GM12892 (cell line): Measurements from ENCODE around the gene GALNT2.

Experiments used
- DNase-seq: peaks from one replicate; pipeline ENCODE4 v3.0.0; 2011; ENCODE audit not compliant: insufficient read length
- FAIRE-seq: peaks from 2 replicates; lab custom pipeline; 2011; peaks lifted over from hg19 to GRCh38; lab: Jason Lieb, UNC
- POLR2A ChIP-seq: IDR thresholded peaks from 2 replicates; pipeline ENCODE4 v1.6.1; 2011; ENCODE audit warnings: low read depth, low read length, control low read depth
- POLR2AphosphoS5 ChIP-seq: IDR thresholded peaks from 2 replicates; pipeline ENCODE4 v1.6.1; 2011; ENCODE audit warnings: low read depth, low read length, control low read depth
- TAF1 ChIP-seq: IDR thresholded peaks from 2 replicates; pipeline ENCODE4 v1.6.1; 2011; ENCODE audit warnings: low read depth, mild to moderate bottlenecking, control low read depth, low read length, borderline replicate concordance

GALNT2 gene

DNA sequence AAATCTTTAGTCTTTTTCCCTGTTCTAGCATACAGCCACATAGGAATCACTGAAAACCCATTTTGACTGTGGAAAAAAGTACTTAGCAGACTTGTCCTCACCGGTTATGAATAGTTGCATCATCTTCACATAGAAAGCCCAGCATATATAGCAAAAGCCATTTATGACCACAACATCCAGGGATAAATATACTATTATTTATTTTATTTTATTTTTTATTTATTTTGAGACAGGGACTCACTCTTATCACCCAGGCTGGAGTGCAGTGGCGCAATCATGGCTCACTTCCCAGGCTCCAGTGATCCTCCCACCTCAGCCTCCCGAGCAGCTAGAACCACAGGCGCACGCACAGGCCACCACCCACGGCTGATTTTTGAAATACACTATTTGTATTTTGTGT is 175.3 kb downstream of the GALNT2 start:
- TF ChIP-seq POLR2A (no peak), TAF1 (no peak)
- DNase-seq (no peak), FAIRE-seq (no peak)

DNA sequence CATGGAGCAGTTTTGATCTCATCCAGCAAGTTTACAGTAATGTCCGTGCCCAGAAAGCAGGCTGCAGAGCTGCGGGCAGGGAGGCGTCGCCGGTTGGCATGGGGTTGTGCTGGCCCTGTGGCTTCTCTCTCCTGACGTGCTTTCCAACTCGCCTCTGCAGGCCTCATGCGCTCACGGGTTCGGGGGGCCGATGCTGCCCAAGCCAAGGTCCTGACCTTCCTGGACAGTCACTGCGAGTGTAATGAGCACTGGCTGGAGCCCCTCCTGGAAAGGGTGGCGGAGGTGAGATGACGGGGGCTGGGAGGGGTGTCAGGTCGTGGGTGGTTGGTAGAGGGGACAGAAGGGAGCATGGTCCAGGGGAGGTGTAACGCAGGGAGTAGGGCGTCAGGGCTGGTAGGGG is 176.1 kb downstream of the GALNT2 start:
- FAIRE-seq (no peak), DNase-seq (no peak)
- TF ChIP-seq POLR2A: no peak
- TF ChIP-seq TAF1: no peak

DNA sequence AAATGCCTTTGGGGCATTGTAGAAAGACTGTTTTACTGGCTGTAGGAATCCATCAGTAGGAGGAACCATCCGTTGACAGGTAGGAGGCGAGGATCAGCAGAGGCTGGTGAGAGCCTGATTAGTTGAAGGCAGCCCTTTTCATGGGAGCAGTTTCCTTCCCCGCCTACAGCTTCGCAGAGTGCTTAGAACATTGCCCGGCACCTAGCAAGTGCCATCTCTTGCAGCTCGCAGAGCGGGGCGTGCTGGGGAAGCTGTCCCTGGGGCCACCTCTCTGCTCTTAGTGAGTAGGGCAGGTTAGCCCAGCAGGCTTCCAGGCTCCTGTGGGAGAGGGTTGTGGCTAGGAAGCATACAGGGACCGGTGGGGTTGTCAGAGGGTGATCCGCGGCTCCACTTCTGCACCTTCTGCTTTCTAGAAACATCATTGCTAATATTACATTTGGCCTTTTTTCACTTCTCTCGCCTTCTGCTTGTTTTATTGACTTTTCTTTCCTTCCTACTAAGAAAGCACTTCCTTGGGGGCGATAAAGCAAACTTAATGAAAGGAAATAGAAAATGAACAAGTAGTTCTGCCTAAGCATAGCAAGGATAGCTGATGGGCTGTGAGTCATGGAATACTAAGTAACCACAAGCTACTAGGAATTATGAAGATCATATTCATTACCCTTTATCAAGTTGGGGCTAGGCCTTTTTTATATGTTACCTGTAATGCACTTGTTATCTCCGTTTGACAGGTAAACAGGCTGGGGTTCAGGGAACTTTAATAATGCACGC is 176.7 kb downstream of the GALNT2 start:
- DNase-seq (no peak), FAIRE-seq (no peak)
- TF ChIP-seq POLR2AphosphoS5 (no peak), TAF1 (no peak), POLR2A (no peak)

DNA sequence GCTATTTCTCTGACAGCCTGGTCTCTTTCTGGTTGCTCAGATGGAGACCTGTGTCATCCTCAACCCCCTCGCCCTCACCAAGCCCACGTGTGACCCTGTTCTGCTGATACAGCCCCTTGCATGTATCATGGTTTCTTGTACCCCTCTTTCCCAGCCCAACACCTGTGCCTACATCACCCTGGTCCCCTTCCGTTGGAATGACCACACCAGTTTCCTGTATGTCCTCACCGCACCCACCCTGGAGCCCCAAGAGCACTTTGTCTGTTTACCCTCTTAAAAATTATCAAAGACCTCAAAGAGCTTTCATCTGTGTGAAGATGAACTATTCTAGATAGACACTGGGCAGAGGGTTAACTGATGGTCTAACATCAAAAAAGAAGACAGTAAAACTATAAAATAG is 179.5 kb downstream of the GALNT2 start:
- FAIRE-seq: no peak
- no peak for DNase-seq
- TF ChIP-seq POLR2A: no peak
- TF ChIP-seq POLR2AphosphoS5: no peak
- TF ChIP-seq TAF1: no peak

DNA sequence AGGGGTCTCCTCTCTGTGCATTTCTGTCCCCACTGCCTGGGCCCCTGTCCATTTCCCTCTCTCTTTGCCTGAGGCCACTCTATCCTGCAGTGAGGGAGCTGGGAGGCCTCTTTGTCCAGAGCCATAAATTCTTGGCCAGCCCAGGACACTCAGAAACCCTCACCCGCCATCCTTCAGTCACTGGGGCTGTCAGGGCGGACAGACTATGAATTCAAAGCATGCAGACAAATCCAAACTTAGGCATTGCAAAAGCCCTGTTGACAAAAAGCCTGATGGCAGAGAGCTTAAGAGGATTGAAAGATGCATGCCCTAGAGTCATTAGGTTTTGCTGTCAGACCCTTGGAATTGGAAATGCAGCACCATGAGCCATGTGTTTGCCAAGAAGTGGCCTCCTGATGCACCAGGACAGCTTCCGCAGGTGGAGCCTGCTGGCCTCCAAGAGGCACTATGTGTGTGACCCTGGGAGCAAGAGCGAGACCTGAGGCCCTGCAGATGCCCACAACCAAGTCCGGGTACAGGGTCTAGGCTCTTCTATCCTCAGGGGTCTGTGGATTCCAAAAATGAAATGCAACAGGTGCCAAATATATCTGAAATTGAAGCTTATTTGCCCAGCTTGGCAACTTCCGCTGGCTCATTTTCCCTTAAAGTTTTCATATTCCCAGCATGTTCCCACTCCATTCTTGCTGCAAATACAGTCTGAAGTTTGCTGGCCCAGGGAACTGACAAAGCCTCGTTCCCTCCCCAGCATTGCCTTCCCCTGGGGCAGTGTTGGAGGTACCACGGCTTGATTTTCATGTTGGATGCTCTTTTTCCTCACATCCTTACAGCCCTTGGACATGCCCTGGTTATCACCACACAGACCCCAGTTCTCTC is 181.2 kb downstream of the GALNT2 start:
- TF ChIP-seq TAF1 (no peak), POLR2A (no peak), POLR2AphosphoS5 (no peak)

DNA sequence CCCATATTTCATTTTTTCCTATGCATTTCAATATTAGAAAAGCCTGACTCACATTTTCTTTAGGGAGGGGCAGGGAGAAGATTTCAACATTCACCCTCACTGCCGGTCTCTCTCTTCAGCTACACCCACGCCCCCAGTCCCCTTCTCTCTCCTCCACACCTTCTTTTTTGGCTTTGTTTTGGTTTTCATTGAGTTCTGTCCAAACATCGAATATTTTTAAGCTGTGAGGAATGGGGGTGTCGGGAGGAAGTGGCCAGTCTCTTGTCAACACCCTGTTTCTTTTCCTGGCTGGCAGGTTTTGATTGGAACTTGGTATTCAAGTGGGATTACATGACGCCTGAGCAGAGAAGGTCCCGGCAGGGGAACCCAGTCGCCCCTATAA is 181.8 kb downstream of the GALNT2 start:
- FAIRE-seq: no peak
- TF ChIP-seq POLR2A (no peak), POLR2AphosphoS5 (no peak), TAF1 (no peak)
- no peak for DNase-seq

More for the DNA sequence above, 181.2 kb downstream of the GALNT2 start:
- FAIRE-seq: no peak
- no peak for DNase-seq

DNA sequence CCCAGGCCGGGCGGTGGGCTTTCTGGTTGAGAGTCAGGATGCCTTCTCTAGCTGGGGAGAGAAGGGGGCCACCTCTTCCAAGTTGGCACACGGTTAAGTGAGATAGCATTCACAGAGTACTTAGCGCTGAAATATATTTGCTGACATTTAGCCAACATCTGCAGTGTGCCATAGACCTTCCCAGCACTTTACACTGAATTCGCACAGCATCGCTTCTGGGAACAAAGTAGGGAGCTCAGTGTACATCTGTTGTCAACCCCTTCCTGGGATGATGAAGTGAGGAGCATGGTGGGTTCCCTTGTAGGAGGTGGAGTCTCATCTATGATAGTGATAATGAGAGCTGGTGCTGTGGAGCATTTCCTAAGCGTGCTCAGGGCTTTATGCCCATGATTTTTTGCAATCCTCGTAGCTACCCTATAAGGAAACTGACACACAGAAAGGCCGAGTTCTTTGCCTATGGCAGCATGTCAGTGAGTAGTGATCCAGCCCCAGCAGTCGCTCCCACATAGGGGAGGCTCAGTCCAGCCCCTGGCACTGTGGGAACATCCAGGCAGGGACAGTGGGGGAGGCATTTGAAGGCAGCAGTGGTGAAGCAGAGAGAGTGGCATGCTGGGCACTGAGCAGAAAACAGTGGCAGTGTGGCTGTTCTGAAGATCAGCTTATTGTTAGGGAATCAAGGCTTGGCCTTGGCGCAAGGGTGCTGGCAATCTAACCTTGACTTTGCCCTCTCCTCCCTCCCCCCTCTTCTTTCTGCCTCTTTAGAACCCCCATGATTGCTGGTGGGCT is 182.8 kb downstream of the GALNT2 start:
- no peak for TF ChIP-seq POLR2A
- DNase-seq (no peak), FAIRE-seq (no peak)

DNA sequence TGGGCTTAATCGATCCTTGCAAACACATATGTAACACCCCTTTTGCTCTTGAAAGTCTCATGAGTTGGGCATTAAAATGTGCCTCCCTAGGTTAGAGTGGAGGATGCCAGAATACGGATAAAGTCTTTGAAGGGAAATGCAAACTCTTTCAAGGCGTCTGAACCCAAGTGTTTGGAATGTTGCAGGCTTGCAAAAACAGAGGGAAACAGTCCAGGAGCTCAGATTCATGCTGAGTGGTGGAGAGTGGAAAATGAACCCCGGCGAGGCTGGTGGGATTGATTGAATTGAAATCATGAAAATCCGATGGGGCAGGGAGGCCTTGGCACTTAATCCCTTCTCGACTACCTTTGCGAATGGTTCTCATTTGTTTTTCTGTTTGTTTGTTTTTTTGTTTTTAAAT is 183.6 kb downstream of the GALNT2 start:
- TF ChIP-seq POLR2AphosphoS5: no peak
- TF ChIP-seq TAF1: no peak
- no peak for TF ChIP-seq POLR2A
- DNase-seq (no peak), FAIRE-seq (no peak)

DNA sequence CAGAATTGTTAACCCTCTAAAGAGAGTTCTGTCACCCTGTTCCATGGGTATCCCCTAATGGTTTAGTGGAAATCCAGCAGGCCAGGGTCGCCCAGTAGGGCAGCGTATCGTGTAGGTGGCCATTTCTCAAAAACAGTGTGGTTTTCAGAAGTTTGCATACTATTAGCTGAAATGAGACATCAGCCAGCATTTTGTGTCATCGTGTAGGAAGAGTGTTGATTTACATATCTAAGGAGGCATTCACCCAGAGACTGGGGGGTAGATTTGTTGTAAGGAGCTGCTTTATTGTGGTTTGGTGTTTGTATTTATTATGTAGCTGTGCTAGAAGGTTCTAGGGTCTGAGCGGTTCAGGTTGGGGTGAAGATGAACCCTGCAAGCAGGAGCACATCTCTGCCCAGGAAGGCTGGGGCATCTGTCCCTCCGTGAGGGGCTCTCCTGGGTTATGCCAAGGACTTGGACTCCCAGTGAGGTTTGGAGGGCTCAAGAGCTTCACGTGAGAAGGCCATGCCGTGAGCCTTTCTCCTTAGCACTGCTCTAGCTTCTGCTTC is 184.7 kb downstream of the GALNT2 start:
- TF ChIP-seq POLR2AphosphoS5 (no peak), TAF1 (no peak), POLR2A (no peak)
- DNase-seq (peak; percentile 27), FAIRE-seq (peak; percentile 56)

DNA sequence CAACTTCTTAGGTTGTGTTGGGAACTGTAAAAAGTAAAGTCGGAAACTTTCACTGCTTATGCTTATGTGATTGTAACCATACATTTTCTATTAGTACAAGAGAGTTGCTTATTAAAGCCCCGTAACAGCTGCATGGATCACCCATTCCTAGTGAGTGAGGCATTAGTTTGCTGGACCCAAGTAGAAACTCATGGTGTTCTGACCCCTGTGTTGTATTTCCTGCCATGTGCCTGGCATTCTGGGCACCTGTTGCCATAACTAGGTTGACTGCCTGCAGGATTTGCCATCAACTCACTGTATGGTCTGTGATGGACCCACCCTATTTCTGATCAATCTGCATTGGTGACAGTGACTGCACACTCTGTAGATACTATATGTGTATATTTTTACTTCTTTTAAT is 186.1 kb downstream of the GALNT2 start:
- no peak for DNase-seq
- FAIRE-seq: no peak
- TF ChIP-seq POLR2A: no peak
- TF ChIP-seq POLR2AphosphoS5: no peak

DNA sequence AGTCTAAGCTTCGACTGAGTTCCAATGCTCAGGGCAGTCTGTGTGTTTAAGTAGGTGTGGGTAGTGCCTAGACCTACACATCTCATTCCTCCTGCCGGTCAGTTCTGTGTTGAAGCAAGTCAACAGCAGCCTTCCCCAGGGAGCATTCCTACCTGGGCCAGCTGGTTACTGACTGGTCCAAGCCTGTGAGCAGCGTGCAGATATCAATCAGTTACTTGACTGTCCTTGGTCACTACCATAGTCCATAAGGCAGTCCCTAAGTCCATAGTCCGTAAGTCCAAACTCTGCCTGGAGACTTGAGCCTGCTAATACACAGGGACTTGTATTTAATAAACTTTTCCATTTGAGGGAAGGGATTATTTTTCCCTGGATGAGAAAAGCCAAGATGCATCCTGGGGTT is 187.2 kb downstream of the GALNT2 start:
- DNase-seq (no peak), FAIRE-seq (peak; percentile 33)
- TF ChIP-seq TAF1 (no peak), POLR2AphosphoS5 (no peak), POLR2A (no peak)
